ENCODE data around the gene MAST4.
A peak's percentile ranks its signal among the peaks of the same experiment; 100 is the strongest.

MAST4 gene

GRCh38 chr5:66860199-66860975, 264.2 kb downstream of the MAST4 start:
- Histone ChIP-seq H3K4me1 (ENCODE audit: insufficient read depth, poor library complexity, severe bottlenecking) (peaks cover 9% of the 10 kb centered on the region), H3K36me3 (ENCODE audit: low read depth) (no peaks in the 10 kb centered on the region), H3K9me3 (ENCODE audit: severe bottlenecking) (no peaks in the 10 kb centered on the region), H3K4me3 (ENCODE audit: severe bottlenecking) (no peak overlapping the region), H3K27me3 (ENCODE audit: insufficient read depth, poor library complexity, severe bottlenecking) (no peaks in the 10 kb centered on the region), H3K27ac (ENCODE audit: poor library complexity, severe bottlenecking) (no peak overlapping the region)
- TF ChIP-seq CTCF (IDR thresholded peaks at IDR 0.05; ENCODE audit: poor library complexity, severe bottlenecking) = no peak
- DNase-seq (ENCODE audit: low spot score) (no peak), ATAC-seq (ENCODE audit: low read depth) (no peak)

GRCh38 chr5:66861402-66861801, 265.2 kb downstream of the MAST4 start:
- H3K9me3 ChIP-seq (ENCODE audit: severe bottlenecking) = no peaks in the 10 kb centered on the region
- no peak overlapping the region for H3K27ac ChIP-seq (ENCODE audit: poor library complexity, severe bottlenecking)
- peak; percentile 9 for TF ChIP-seq CTCF (IDR thresholded peaks at IDR 0.05; ENCODE audit: poor library complexity, severe bottlenecking)
- peaks cover 9% of the 10 kb centered on the region for H3K4me1 ChIP-seq (ENCODE audit: insufficient read depth, poor library complexity, severe bottlenecking)
- H3K36me3 ChIP-seq (ENCODE audit: low read depth) = no peaks in the 10 kb centered on the region
- H3K27me3 ChIP-seq (ENCODE audit: insufficient read depth, poor library complexity, severe bottlenecking) = no peaks in the 10 kb centered on the region
- DNase-seq (ENCODE audit: low spot score) (no peak), ATAC-seq (ENCODE audit: low read depth) (no peak)
- no peak overlapping the region for H3K4me3 ChIP-seq (ENCODE audit: severe bottlenecking)

- Histone ChIP-seq H3K36me3 (ENCODE audit: low read depth) (no peaks in the 10 kb centered on the region), H3K4me1 (ENCODE audit: insufficient read depth, poor library complexity, severe bottlenecking) (peaks cover 9% of the 10 kb centered on the region), H3K27me3 (ENCODE audit: insufficient read depth, poor library complexity, severe bottlenecking) (no peaks in the 10 kb centered on the region), H3K27ac (ENCODE audit: poor library complexity, severe bottlenecking) (no peak overlapping the region), H3K4me3 (ENCODE audit: severe bottlenecking) (no peak overlapping the region), H3K9me3 (ENCODE audit: severe bottlenecking) (no peaks in the 10 kb centered on the region)
- no peak for DNase-seq (ENCODE audit: low spot score)
- no peak for TF ChIP-seq CTCF (IDR thresholded peaks at IDR 0.05; ENCODE audit: poor library complexity, severe bottlenecking)
- no peak for ATAC-seq (ENCODE audit: low read depth)
Measured at GRCh38 chr5:66862020-66862419, 265.8 kb downstream of the MAST4 start.

- DNase-seq (ENCODE audit: low spot score) (no peak), ATAC-seq (ENCODE audit: low read depth) (no peak)
- Histone ChIP-seq H3K4me1 (ENCODE audit: insufficient read depth, poor library complexity, severe bottlenecking) (peaks cover 9% of the 10 kb centered on the region), H3K4me3 (ENCODE audit: severe bottlenecking) (no peak overlapping the region), H3K27ac (ENCODE audit: poor library complexity, severe bottlenecking) (no peak overlapping the region), H3K9me3 (ENCODE audit: severe bottlenecking) (no peaks in the 10 kb centered on the region), H3K36me3 (ENCODE audit: low read depth) (no peaks in the 10 kb centered on the region), H3K27me3 (ENCODE audit: insufficient read depth, poor library complexity, severe bottlenecking) (no peaks in the 10 kb centered on the region)
- TF ChIP-seq CTCF (IDR thresholded peaks at IDR 0.05; ENCODE audit: poor library complexity, severe bottlenecking) = no peak
Measured at GRCh38 chr5:66863243-66864170, 267.3 kb downstream of the MAST4 start.

Data from RWPE2 (cell line).